Iris pigment epithelial cell (primary cell): ENCODE results near the gene AGT.
"Not testable (repeated sequence)": the region's sequence is repeated elsewhere in the genome, so short reads cannot be mapped to it uniquely, and the experiment has no call there.

ENCODE experiments used
- DNase-seq: peaks from one replicate; pipeline ENCODE4 v3.0.0-alpha.2; 2011; ENCODE audit warnings: low read depth

Gene AGT

DNA sequence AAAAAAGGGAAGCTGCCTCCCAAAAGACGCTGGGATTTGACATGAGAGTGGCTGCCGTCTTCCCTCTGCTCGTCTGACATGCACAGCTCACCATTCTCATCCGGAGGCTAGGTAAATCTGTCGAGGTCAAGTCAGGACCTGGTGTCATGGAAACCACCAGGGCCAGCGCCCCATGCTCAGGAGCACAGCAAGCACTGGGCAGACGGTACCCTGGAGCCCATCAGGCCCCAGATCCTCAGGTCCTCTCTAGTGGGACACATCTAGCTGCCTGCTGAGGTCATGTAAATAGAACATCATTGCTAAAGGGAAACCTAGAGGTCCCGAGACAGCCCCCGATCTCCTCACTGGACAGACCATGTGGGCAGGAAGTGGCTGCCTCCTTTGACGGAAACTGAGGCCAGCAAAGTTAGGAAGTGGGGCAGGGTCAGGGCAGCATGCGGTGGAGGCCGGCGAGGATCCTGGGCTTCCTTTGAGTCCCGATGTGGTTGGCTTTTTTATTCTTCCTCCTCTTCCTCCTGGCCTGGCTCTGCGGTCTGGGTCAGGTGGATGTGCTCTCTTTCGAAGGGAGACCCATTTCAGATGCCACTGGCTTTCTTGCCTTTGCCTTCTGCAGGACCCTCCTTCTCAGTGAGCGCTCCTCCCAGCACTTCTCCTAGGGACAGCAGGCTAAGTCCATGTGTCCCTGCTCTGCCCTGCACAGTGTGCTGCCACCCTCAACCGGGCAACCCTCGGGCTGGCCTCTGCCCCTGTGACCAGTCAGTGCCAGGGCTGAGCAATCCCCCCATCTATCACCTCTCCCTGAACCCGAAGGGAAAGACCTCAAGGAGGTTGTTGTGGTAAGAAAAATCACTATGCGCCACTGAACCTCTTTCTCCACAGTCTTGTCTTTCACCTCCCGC lies 5.9 kb downstream of the AGT start:
- DNase-seq: no peak

DNA sequence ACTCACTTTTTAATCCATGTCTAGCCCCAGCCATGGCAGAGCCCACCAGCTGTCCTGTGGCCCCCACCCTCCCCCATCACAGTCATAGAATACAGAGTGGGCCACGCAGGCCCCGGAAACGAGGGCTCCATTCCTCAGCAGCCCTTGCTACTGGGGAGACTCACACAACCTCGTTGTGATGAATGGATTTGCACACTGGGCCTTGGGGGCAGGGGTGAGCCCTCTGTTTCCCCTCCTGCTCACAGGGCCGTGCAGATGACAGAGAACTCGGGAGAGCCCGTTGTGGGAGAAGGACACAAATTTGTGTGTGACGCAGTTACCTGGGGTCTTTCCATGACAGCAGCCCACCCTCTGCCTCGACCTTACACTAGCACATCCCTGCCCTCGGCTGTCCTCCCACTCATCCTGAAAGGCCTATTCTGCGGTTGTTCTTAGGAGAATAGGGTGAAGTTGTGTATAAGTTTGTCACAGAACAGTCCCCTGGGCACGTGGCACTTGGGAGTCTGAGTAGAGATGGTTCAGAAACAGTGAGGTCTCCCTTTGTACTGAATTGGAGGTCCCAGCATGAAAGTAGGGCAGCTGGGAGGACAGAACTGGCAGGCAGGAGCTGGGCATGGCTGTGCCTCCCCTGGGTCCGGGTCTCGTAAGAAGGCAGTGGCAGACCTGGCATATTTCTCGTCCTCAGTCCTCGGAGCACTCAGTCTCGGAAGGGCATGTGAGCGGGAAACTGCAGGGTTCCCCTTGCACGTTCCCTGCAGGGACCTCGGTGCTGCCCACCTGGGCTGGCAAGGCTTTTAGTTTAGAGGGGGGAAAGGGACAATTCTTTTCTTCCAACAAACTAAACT lies 6.8 kb downstream of the AGT start:
- DNase-seq: no peak

DNA sequence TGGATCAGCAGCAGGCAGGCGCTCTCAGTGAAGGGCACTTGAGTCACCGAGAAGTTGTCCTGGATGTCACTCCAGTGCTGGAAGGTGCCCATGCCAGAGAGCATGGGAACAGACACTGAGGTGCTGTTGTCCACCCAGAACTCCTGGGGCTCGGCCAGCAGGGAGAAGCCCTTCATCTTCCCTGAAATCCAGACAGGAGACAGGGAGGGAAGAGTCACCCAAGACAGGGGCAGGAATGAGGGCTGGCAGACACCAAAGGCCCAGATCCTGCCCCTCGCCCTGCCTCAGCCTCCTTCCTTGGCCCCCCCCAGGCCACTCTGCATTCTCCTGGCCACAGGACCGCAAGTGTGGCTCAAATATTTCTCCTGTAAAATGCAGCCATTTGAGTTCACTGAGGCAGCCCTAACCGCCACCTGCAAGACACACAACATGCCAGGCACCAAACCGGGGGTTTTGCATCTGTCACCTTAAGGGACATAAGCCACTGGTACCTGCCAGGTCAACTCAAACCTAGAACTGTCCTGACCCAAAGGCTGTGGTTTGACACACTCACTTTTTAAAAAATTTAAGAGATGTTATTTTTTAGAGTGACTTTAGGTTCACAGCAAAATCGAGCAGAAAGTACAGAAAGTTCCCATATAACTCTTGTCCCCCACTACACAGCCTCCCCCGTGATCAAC lies 7.8 kb downstream of the AGT start:
- no peak for DNase-seq

DNA sequence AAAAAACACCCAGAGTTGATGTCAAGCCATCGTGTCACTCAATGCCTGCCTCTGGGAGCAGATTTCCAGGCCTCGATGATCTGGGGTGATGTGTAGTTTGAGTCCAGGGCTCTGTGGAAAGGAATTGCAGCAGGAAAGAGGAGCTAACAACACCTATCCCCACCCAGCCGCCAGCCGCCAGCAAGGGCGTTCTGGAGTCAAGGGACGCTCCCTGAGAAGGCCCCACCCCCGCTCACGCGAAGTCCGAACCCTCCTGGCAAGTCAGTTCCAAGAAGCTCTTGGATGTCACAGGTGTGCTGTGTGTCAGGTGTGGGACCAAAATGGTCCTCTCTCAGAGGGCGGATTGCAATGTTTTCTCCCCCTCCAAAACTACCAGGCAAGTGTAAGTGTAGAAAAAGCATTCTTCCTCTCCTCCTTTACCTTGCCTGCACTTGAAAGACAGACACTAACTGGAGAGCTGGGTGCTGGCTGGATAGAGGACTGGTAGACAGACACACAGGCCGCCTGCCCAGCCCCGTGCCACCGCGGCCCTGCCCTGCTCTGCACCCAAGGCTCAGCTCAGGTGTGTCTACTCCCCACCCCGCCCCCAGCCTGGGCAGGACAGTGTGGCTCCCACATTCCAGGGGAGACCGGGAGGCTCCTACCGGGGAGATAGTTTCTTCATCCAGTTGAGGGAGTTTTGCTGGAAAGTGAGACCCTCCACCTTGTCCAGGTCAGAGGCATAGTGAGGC lies 8.5 kb downstream of the AGT start:
- DNase-seq: no peak

DNA sequence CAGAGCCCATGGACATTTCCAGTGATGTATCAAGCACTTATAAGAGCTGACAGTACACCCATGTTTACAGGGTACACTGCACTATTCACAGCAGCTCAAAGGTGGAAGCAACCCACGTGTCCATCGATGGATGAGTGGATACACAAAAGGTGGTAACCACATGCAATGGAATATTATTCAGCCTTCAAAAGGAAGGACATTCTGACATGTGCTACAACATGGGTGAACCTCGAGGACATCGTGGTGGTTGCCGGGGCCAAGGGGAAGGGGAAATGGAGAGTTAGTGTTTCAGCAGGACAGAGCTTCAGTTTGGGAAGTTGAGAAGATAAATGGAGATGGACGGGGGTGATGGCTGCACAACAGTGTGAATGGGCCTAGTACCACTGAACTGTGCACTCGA lies 9.1 kb downstream of the AGT start:
- DNase-seq: no peak

DNA sequence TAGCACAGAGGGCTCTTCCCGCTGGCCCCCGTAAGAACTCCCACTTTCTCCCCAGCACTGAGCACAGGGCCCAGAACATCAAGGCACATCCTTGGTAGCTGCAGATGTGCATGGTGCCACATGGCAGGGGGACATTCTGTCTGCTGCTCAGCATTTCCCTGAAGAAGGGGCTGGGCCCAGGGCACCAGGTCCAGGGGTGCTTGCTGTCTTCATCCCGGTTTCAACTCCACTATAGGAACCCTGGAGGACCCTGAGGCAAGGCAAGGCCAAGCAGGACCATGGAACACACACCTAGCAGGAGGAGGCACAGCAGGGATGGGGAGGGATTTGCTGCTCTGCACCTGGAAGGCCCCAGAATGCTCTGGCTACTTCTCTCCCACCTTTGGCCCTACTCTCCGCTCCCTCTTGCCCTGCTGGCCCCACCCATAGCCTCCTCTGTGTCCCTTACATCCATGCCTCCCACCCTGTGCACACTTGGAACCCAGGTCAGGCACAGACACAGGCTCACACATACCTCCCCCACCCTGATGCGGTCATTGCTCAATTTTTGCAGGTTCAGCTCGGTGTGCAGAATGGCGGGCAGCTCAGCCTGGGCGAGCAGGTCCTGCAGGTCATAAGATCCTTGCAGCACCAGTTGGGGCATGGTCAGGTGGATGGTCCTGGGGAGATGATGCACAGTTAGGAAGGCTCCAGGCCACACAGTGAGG lies 10.1 kb downstream of the AGT start:
- no peak for DNase-seq

DNA sequence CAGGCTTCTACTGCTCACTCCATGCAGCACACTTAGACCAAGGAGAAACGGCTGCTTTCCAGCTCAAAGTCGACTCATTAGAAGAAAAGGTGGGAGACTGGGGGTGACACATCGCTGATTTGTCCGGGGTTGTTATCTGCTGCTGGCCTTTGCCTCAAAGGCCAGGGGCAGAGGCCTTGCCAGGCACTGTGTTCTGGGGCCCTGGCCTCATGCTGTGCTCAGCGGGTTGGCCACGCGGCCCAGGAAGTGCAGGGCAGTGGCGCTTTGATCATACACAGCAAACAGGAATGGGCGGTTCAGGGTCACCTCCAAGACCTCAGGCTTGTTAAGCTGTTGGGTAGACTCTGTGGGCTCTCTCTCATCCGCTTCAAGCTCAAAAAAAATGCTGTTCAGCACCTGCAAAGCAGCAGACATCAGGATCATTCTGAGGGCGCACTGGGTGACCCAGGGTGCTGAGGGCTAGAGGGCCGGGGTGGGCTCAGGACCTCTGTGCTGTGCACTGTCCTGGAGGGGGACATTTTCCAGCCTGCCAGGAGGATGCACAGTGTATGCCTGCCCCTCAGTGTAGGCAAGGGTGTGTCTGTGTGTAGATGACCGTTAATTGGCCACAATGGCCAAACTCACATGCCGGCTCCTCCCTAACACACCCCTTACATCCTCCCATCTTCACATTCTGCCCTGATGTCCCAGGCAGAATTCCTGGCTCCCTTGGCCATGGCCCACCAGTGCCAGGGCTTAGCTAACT lies 10.8 kb downstream of the AGT start:
- no peak for DNase-seq

DNA sequence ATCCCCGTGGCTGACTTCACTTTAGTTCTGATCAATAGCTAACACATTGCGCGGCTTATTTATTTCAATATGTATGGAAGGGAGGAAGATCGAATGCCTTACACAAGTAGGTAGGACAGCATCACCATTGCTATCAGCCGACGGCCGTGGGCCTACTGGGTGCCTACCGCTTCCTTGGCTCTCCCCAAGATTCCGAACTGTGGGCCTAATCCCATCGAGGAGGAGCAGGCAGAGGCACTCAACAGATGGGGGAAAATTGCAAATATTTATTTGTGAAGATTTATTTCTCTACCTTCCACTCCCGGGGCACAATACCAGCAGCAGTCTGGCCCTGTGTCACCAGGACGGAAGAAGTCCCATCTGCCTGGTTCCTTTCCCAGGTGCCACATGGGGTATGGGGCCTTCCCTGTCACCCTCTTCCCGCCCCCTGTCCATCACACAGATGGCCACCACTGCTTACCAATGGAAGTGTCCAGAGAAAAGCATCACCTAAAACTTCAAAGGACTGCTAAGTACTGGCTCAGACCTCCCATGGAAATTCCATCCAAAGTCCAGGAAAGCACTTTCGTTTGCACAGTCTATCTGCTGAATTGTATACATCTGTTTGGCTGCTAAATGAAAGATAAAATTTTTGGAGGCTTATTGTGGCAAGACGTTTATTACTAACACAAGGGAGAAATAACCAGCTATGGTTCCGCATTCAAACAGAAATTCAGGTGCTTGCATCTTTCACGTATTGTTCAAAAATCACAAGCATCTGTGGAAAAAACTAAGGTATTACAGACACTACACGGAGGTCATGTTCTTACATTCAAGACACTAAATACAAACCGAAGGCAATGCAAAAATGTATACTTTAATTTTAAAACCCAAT lies 11.8 kb downstream of the AGT start:
- no peak for DNase-seq

DNA sequence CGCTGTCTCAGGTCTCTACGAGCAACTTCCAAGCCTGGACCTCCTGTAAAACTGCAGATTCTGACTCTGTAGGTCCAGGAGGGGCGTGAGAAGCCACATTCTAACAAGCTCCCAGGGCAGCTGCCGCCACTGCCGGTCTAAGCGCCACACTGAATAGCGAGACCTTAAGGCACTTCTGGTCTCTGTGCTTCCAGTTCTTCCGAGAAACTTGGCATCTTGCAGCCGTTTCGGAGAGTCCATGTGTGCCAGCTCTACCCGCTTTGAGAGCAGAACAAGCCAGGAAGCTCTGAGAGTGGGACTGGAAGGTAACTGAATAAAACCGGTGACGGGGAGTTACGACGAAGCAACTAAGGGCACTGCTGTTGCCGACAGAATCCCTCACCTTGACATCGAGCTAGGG lies 12.5 kb downstream of the AGT start:
- DNase-seq: no peak

DNA sequence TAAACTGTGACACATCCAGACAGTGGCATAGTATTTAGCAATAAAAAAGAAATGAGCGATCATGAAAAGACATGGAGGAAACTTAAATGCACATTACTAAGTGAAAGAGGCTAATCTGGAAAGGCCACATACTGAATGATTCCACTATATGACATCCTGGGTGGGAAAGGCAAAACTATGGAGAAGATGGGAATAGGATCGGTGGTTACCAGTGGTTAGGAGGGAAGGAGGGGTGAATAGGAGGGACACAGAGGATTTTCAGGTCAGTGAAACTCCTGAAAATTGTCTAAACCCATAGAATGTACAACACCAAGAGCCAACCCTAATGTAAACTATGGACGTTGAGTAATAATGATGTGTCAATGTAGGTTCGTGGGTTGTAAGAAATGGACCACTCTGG lies 13.8 kb downstream of the AGT start:
- no peak for DNase-seq

DNA sequence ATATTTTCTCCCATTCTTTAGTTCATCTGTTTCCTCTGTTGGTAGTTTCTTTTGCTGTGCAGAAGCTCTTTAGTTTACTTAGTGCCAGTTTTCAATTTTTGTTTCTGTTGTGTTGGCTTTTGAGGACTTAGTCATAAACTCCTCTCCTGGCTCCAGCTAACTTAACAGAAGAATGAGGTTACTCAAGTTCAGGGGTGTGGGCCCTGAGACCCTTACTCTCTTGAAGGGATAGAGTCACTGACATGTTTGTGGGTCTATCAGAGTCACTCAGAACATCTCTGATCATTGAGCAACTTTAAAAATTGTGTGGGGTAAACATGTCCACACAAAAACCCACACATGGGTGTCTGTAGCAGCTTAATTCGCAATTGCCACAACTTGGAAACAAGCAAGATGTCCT lies 14.2 kb downstream of the AGT start:
- DNase-seq: no peak

DNA sequence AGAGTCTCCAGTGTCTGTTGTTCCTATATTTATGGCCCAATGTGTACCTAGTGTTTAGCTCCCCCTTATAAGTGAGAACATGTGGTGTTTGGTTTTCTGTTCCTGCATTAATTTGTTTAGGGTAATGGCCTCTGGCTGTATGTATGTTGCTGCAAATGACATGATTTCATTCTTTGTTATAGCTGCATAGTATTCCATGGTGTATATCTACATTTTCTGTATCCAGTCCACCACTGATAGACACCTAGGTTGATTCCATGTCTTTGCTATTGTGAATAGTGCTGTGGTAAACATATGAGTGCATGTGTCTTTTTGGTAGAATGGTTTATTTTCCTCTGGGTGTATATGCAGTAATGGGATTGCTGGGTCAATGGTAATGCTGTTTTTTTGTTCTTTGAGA lies 15.0 kb downstream of the AGT start:
- DNase-seq: not testable (repeated sequence)

DNA sequence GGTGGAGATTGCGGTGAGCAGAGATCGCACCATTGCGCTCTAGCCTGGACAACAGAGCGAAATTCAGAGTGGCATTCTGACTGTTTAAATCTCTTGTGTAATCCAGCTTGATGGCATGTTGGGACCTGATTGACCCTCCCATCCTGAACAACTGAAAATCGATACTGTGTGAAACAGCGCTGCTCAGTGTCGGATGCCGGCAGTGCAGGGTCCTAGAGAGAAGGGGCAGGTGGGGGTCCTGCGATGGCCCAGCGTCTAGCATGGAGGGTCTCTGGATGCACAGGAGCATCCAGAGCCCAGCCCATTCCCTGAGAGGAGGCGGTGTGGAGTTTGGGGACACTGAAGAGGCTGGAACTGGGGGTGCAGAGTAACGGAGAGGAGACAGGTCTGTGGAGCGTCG lies 15.8 kb downstream of the AGT start:
- no peak for DNase-seq

DNA sequence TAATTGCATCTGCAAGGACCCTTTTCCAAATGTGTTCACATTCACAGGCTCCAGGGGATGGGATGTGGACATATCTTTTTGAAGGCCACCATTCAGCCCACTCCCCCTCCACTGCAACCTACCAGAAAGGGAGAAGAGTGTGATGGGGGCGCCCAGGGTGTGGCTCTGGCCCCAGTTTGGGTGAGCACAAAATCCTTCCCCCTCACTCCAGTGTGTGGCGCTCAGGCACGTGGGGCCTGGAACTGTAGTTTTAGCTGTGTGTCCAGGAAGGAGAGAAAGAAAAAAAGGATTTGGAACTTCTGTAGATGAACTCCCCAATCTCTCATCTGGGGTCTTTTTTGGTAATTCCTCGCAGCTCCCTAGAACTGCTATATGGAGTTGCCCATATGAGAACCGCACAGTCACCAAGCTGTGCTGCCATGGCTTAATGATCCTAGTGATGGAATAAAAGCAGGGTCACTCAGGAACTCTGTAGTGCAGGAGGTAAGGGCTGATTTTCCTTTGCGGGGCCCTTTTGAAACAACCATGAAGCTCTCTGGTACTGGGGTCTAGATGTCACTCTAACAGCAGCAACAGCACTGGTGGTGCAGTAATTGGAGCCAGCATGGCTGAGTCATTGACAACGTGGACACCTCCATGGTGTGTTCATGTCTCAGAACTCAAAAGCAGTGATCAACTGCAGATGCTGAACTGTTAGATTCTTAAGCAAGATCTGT lies 17.0 kb downstream of the AGT start:
- peak; percentile 38 for DNase-seq

DNA sequence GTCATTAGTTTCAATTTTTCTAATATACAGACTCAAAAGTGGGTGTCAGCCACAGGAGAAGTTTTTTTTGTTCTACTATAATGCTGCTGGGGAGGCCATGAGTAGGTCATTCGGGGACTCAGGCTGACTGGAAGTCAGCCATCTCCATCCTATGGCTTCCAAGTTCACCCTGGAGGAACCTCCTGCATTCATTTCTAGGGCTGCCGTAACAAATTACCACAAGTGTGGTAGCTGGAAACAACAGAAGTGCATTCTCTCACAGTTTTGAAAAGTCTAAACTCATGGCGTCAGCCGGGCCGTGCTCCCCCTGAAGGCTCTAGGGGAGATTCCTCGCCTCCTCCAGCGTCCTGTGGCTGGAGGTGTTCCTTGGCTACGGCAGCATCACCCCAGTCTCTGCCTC lies 17.7 kb downstream of the AGT start:
- no peak for DNase-seq

DNA sequence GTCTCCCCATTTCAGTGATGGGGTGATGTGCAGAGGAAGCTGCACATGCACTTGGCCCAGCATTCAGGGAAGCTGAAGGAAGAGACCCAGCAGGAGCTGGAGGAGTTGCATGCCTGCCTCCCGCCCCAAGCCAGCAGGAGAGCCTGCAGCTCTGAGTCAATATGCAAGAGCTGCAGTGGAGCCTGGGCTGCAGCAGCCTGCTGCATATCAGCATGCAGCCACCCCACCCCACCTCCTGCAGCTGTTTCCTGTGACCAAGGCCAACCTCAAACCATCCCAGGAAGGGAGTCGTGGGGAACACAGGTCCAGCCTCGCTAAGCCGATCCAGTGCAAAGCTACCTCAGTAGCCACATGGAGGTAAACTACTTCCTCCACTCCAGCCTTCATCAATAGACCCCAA lies 18.9 kb downstream of the AGT start:
- no peak for DNase-seq

DNA sequence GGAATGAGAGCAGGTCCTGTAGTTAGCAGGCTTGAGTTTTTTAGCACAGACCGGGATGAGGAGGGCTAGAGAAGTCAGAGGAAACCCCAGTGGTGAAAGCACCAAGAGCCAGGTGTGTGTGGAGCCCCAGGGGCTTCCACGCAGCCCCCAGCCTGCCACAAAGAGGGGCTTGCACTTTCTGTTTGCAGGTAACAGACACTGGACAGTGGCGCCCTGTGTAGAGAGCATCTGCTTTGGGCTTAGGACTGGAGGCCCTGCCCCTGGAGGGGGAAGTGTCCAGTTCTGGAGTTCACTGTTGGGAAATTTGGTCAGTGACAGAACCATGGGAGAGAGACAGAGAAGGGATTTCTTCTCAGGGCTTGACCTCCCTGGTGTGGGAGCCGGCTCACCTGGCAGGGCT lies 19.5 kb downstream of the AGT start:
- DNase-seq: no peak

DNA sequence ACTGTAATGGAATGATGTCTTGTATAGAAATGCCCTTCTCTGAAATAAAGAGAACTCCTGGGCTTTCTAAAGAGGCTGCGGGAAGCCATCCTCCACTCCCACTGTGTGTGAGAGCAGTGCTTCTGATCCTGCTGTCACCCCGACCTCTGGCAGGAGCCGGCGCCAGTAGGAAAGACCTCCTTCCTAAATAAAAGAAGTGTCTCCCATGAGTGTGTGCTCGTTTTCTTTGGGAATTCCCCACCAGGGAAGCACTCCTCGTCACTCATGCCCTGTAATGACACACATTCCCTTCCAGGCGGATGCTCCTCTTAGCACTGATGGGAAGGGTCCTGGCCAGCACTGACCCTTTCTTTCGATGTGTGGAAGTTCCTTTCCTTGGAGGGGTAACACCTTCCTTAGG lies 20.1 kb downstream of the AGT start:
- no peak for DNase-seq

DNA sequence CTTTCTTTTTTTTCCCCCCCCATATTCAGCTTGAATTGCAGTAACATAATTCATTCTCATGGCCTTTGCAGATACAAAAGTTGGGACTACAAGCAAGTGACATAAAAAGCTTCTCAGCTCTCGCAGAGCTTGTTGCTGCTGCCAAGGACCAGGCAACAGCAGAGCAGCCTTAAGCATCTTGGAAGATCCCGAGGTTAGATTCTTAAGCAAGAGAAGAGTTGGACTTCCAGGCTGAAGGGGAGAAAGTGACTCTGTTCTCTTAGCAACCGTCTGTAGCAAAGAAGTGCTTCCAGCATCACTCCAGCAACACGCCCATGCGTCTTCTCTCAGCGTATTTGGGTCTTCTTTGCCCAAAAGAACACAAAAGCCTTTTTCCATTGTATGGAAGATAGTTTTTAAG lies 20.7 kb downstream of the AGT start:
- DNase-seq: no peak
